ENCODE measurements around the gene KRT72.

KRT72 gene

GRCh38 chr12:52582486-52582885 is 18.8 kb downstream of the KRT72 start:
- in situ Hi-C loops (cut with HindIII; ENCODE audit: low sequenced_read_pairs): loop anchor here (25.0 kb wide), 2 partner anchors 280 to 405 kb away; no protein-coding TSS in a partner anchor

GRCh38 chr12:52581481-52581880 is 19.8 kb downstream of the KRT72 start:
- in situ Hi-C loops (cut with HindIII; ENCODE audit: low sequenced_read_pairs): loop anchor here (25.0 kb wide), 2 partner anchors 281 to 406 kb away; no protein-coding TSS in a partner anchor

GRCh38 chr12:52581066-52581465 is 20.2 kb downstream of the KRT72 start:
- in situ Hi-C loops (cut with HindIII; ENCODE audit: low sequenced_read_pairs): loop anchor here (25.0 kb wide), 2 partner anchors 281 to 406 kb away; no protein-coding TSS in a partner anchor

- in situ Hi-C loops (cut with HindIII; ENCODE audit: low sequenced_read_pairs): loop anchor here (25.0 kb wide), 2 partner anchors 282 to 407 kb away; no protein-coding TSS in a partner anchor
Observed at GRCh38 chr12:52580496-52580895, 20.8 kb downstream of the KRT72 start.

GRCh38 chr12:52579468-52580465 is 21.5 kb downstream of the KRT72 start:
- in situ Hi-C loops (cut with HindIII; ENCODE audit: low sequenced_read_pairs): loop anchor here (25.0 kb wide), 2 partner anchors 283 to 408 kb away; no protein-coding TSS in a partner anchor

GRCh38 chr12:52578469-52578868 is 22.8 kb downstream of the KRT72 start:
- in situ Hi-C loops (cut with HindIII; ENCODE audit: low sequenced_read_pairs): loop anchor here (25.0 kb wide), 2 partner anchors 284 to 409 kb away; no protein-coding TSS in a partner anchor

GRCh38 chr12:52577316-52577715 is 23.9 kb downstream of the KRT72 start:
- in situ Hi-C loops (cut with HindIII; ENCODE audit: low sequenced_read_pairs): loop anchor here (25.0 kb wide), 2 partner anchors 285 to 410 kb away; no protein-coding TSS in a partner anchor

- in situ Hi-C loops (cut with HindIII; ENCODE audit: low sequenced_read_pairs): loop anchor here (25.0 kb wide), 2 partner anchors 286 to 411 kb away; no protein-coding TSS in a partner anchor
Observed at GRCh38 chr12:52575948-52576347, 25.3 kb downstream of the KRT72 start.

- in situ Hi-C loops (cut with HindIII; ENCODE audit: low sequenced_read_pairs): loop anchor here (25.0 kb wide), 2 partner anchors 287 to 412 kb away; no protein-coding TSS in a partner anchor
Observed at GRCh38 chr12:52575256-52575655, 26.0 kb downstream of the KRT72 start.

GRCh38 chr12:52573743-52574142 is 27.5 kb downstream of the KRT72 start, which contains the start of gene KRT74:
TSS of gene KRT74 (minus strand) at chr12:52573843. CDS start at chr12:52573777, 66 bp downstream.
- in situ Hi-C loops (cut with HindIII; ENCODE audit: low sequenced_read_pairs): loop anchor here (5.0 kb wide), 1 partner anchor 91 kb away; no protein-coding TSS in a partner anchor

- in situ Hi-C loops (cut with HindIII; ENCODE audit: low sequenced_read_pairs): loop anchor here (5.0 kb wide), 1 partner anchor 91 kb away; no protein-coding TSS in a partner anchor
Observed at GRCh38 chr12:52573306-52573705, 28.0 kb downstream of the KRT72 start.

GRCh38 chr12:52570511-52570910 is 30.8 kb downstream of the KRT72 start:
- in situ Hi-C loops (cut with HindIII; ENCODE audit: low sequenced_read_pairs): loop anchor here (5.0 kb wide), 1 partner anchor 88 kb away; no protein-coding TSS in a partner anchor

- in situ Hi-C loops (cut with HindIII; ENCODE audit: low sequenced_read_pairs): loop anchor here (5.0 kb wide), 1 partner anchor 46 kb away; the partner anchor contains the start of gene KRT5
Observed at GRCh38 chr12:52568111-52568510, 33.2 kb downstream of the KRT72 start.

- in situ Hi-C loops (cut with HindIII; ENCODE audit: low sequenced_read_pairs): loop anchor here (5.0 kb wide), 1 partner anchor 45 kb away; the partner anchor contains the start of gene KRT5
Observed at GRCh38 chr12:52566847-52567291, 34.4 kb downstream of the KRT72 start.

- in situ Hi-C loops (cut with HindIII; ENCODE audit: low sequenced_read_pairs): no loop called here
Observed at GRCh38 chr12:52564582-52564981, 36.7 kb downstream of the KRT72 start.

- in situ Hi-C loops (cut with HindIII; ENCODE audit: low sequenced_read_pairs): no loop called here
Observed at GRCh38 chr12:52561880-52562449, 39.3 kb downstream of the KRT72 start.

GRCh38 chr12:52559979-52560378 is 41.3 kb downstream of the KRT72 start:
- in situ Hi-C loops (cut with HindIII; ENCODE audit: low sequenced_read_pairs): no loop called here

GRCh38 chr12:52558781-52559445 is 42.4 kb downstream of the KRT72 start:
- in situ Hi-C loops (cut with HindIII; ENCODE audit: low sequenced_read_pairs): no loop called here

- in situ Hi-C loops (cut with HindIII; ENCODE audit: low sequenced_read_pairs): no loop called here
Observed at GRCh38 chr12:52557476-52557875, 43.8 kb downstream of the KRT72 start.

GRCh38 chr12:52555577-52555976 is 45.7 kb downstream of the KRT72 start:
- in situ Hi-C loops (cut with HindIII; ENCODE audit: low sequenced_read_pairs): no loop called here

Measured in endothelial cell of hepatic sinusoid (primary cell).